Mucosa of stomach (tissue), 1 donor: ENCODE measurements around the gene ATG4D.
A peak's percentile ranks its signal among the peaks of the same experiment; 100 is the strongest.
"Not testable (repeated sequence)": the region's sequence is repeated elsewhere in the genome, so short reads cannot be mapped to it uniquely, and the experiment has no call there.

ENCODE experiments used
- H3K27me3 ChIP-seq: one replicate; pipeline ENCODE4 v1.7.0; 2013; ENCODE audit warnings: mild to moderate bottlenecking, low read length; ENCODE audit not compliant: control insufficient read depth, insufficient read depth
- H3K36me3 ChIP-seq: one replicate; pipeline ENCODE4 v1.7.0; 2013; ENCODE audit warnings: low read length; ENCODE audit not compliant: control insufficient read depth, insufficient read depth
- H3K4me1 ChIP-seq: one replicate; pipeline ENCODE4 v1.7.0; 2013; ENCODE audit warnings: mild to moderate bottlenecking, low read length; ENCODE audit not compliant: control insufficient read depth, insufficient read depth
- H3K4me3 ChIP-seq: one replicate; pipeline ENCODE4 v1.7.0; 2013; ENCODE audit warnings: low read length
- H3K9ac ChIP-seq: one replicate; pipeline ENCODE4 v1.7.0; 2013; ENCODE audit warnings: mild to moderate bottlenecking, low read length, moderate library complexity
- H3K9me3 ChIP-seq: one replicate; pipeline ENCODE4 v1.7.0; 2013; ENCODE audit warnings: mild to moderate bottlenecking, low read length, moderate library complexity; ENCODE audit not compliant: control insufficient read depth
- donor health status: Pancreatic carcinoma.

Gene ATG4D

DNA sequence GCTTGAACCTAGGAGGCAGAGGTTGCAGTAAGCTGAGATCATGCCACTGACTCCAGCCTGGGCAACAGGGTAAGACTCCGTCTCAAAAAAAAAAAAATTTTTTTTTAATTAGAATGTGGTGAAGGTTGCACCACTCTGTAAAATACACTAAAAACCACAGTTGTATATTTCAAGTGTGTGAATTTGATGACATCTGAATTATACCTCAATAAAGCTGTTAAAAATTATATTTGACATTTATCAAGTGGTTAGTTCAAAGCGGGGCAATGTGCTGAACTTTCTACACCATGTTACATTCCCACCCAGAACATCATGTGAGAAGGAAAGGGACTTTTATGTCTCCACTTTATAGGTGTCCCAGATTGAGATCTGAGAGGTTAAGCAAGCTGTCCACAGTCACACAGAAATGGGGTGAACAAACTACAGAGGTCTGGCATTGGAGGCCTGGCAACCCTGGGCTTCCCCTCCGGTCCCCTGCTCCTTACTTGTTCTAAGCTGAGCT, 20.5 kb upstream of the ATG4D start:
- Histone ChIP-seq H3K4me3 (no peak overlapping the region), H3K4me1 (peaks cover 2% of the 10 kb centered on the region), H3K9me3 (no peaks in the 10 kb centered on the region), H3K27me3 (peaks cover 33% of the 10 kb centered on the region), H3K36me3 (no peaks in the 10 kb centered on the region), H3K9ac (no peak overlapping the region)

DNA sequence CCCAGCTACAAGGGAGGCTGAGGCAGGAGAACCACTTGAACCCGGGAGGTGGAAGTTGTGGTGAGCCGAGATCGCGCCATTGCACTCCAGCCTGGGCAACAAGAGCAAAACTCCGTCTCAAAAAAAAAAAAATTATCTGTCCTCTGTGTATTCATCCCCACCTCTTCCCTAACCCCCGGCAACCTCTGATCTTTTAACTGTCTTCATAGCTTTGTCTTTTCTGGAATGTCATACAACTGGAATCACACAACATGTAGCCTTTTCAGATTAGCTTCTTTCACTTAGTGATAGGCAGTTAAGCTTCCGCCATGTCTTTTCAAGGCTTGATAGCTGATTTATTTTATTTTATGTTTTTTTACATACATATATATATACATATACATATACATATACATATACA, 18.1 kb upstream of the ATG4D start:
- Histone ChIP-seq H3K4me1 (no peaks in the 10 kb centered on the region), H3K9ac (no peak overlapping the region), H3K4me3 (no peak overlapping the region), H3K36me3 (no peaks in the 10 kb centered on the region), H3K27me3 (peaks cover 12% of the 10 kb centered on the region), H3K9me3 (no peaks in the 10 kb centered on the region)

DNA sequence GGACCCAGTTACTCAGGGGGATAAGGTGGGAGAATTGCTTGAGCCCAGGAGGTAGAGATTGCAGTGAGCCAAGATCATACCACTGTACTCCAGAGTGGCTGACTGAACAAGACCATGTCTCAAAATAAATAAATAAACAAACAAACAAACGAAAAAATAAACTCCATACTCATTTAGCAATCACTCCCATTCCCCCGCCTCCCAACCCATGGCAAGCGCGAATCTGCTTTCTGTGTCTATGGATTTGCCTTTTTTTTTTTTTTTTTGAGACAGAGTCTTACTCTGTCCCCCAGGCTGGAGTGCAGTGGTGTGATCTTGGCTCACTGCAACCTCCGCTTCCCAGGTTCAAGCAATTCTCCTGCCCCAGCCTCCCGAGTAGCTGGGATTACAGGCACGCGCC, 16.8 kb upstream of the ATG4D start:
- not testable (repeated sequence) for H3K9ac ChIP-seq, H3K4me3 ChIP-seq, H3K4me1 ChIP-seq, H3K36me3 ChIP-seq, H3K9me3 ChIP-seq
- peaks cover 12% of the 10 kb centered on the region for H3K27me3 ChIP-seq

DNA sequence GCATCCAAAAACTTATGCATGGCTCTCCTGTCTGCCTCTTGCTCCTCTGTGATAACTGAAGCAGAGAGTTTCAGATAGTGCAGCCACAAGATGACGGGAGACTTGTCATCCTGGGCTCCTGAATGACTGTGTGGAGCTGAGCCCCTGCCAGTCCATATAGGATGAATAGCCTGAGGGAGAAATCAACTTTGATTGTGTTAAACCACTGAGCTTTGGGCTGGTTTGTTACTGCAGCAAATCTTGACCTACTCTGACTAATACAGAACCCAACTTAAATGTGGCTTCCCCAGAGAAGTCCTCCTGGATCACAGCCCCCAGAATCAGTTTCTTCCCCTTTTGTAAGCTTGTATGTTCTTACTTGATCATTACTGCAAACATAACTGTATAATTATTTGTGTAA, 11.2 kb upstream of the ATG4D start:
- no peaks in the 10 kb centered on the region for H3K4me1 ChIP-seq

DNA sequence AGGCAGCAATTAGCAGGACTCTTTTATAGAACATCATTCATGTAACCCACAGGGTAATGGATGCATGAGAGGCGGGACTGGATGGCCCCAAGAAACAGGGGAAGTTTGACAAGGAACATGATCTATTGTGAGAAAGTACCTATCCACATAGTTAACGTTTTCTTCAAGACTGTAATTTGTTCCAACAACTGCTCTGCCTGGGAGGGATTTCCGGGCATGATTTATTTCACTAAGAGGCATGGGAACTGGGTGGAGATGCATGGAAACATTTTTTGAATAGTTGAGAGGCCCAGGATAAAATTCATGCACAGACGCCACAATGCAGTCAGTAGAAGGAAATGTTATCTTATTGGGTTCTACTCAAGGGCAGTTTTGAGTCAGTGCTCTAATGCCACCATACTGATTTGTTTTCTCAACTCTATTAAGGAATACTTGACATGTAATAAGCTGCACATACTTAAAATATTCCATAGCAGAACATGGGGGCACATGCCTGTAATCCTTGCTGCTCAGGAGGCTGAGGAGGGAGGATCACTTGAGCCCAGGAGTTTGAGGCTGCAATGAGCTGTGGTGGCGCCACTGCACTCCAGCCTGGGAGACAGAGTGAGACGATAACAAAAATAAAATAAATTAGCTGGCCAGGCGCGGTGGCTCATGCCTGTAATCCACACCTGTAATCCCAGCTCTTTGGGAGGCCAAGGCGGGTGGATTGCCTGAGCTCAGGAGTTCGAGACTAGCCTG, 9.9 kb upstream of the ATG4D start:
- Histone ChIP-seq H3K4me3 (no peak overlapping the region), H3K36me3 (no peaks in the 10 kb centered on the region), H3K9me3 (no peaks in the 10 kb centered on the region), H3K9ac (no peak overlapping the region), H3K4me1 (no peaks in the 10 kb centered on the region), H3K27me3 (no peaks in the 10 kb centered on the region)

More for the DNA sequence above, 11.2 kb upstream of the ATG4D start:
- Histone ChIP-seq H3K27me3 (no peaks in the 10 kb centered on the region), H3K9ac (no peak overlapping the region), H3K9me3 (no peaks in the 10 kb centered on the region), H3K36me3 (no peaks in the 10 kb centered on the region), H3K4me3 (no peak overlapping the region)

DNA sequence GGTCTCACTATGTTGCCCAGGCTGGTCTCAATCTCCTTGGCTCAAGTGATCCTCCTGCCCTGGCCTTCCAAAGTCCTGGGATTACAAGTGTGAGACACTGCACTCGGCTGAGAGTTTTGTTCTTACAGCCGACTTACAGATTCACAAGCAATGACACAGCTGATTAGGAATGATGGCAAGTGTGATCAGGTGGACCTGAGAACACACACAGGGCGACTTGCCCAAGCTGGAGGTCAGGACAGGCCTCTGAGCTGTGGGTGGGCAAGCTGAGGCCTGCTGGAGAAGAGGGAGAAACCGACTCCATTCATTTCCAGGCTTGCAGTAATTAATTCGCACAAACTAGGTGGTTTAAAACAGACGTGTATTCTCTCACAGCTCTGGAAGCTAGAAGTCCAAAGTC, 8.1 kb upstream of the ATG4D start:
- H3K27me3 ChIP-seq = no peaks in the 10 kb centered on the region
- H3K9me3 ChIP-seq = no peaks in the 10 kb centered on the region
- H3K4me3 ChIP-seq = no peak overlapping the region
- no peaks in the 10 kb centered on the region for H3K4me1 ChIP-seq
- H3K9ac ChIP-seq = no peak overlapping the region
- no peaks in the 10 kb centered on the region for H3K36me3 ChIP-seq

DNA sequence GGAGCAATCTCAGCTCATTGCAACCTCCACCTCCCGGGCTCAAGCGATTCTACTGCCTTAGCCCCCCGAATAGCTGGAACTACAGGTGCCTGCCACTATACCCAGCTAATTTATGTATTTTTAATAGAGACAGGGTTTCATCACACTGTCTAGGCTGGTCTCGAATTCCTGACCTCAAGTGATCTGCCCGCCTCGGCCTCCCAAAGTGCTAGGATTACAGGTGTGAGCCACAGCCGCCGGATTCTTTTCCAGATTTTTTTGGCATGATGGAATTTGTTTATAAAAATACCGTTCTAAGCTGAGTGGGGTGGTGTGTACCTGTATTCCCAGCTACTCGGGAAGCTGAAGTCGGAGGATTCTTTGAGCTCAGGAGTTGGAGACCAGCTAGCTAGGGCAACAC, 6.0 kb upstream of the ATG4D start:
- H3K4me3 ChIP-seq = no peak overlapping the region
- no peaks in the 10 kb centered on the region for H3K27me3 ChIP-seq
- H3K36me3 ChIP-seq = no peaks in the 10 kb centered on the region
- no peaks in the 10 kb centered on the region for H3K9me3 ChIP-seq
- no peaks in the 10 kb centered on the region for H3K4me1 ChIP-seq
- H3K9ac ChIP-seq = no peak overlapping the region

DNA sequence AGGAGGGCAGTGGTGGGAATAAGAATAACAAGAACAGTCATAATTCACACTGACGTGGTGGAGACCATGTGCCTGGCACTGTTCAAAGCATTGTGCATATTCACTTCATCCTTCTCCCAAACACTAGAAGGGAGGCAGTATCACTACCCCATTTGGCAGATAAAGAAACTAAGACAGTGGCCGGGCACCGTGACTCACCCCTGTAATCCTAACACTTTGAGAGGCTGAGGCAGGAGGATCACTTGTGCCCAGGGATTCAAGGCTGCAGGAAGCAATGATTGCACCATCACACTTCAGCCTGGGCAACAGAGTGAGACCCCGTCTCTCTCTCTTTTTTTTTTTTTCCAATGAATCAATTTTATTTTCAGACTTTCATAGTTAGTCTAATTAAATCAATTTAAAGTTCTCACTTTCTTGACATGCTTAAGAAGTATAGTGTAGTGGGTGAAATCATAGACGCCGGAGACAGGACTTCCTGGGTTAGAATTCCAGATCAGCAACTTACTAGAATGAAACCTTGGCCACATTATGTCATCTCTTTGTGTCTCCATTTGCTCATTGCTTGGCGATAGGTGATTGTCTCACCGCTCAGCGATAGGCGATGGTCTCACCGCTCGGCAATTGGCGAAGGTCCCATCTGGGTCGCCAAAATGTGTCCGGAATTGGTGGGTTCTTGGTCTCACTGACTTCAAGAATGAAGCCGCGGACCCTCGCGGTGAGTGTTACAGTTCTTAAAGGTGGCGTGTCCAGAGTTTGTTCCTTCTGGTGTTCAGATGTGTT, 5.3 kb upstream of the ATG4D start:
- H3K4me1 ChIP-seq = no peaks in the 10 kb centered on the region
- no peak overlapping the region for H3K4me3 ChIP-seq
- no peak overlapping the region for H3K9ac ChIP-seq
- no peaks in the 10 kb centered on the region for H3K36me3 ChIP-seq
- H3K9me3 ChIP-seq = no peaks in the 10 kb centered on the region
- no peaks in the 10 kb centered on the region for H3K27me3 ChIP-seq

DNA sequence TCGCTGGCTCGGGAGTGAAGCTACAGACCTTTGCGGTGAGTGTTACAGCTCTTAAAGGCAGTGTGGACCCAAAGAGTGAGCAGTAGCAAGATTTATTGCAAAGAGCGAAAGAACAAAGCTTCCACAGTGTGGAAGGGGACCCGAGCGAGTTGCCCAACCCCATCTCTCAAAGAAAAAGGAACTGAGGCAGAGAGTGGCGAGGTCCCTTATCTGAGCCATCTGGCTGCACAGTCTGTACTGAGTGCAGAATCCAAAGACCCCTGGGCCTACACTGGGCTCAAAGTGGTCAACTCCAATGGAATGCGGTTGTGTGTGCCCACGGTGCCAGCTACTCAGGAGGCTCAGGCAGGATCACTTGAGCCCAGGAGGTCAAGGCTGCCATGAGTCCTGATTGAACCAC, 4.7 kb upstream of the ATG4D start:
- not testable (repeated sequence) for H3K9ac ChIP-seq, H3K27me3 ChIP-seq, H3K9me3 ChIP-seq, H3K4me3 ChIP-seq, H3K4me1 ChIP-seq, H3K36me3 ChIP-seq

DNA sequence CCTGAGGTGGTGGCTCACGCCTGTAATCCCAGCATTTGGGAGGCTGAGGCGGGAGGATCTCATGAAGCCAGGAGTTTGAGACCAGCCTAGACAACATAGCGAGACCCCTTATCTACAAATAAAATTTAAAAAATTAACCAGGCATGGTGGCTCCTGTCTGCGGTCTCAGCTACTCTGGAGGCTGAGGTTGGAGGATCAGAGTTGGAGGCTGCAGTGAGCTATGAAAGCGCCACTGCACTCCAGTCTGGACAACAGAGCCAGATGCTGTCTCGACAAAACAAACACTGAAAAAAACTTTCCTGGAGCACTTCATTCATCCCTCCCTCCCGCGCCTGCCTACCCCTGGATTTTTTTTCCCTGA, 665 bp upstream of the ATG4D start:
- H3K36me3 ChIP-seq = no peaks in the 10 kb centered on the region
- peaks cover 6% of the 10 kb centered on the region for H3K4me1 ChIP-seq
- H3K27me3 ChIP-seq = no peaks in the 10 kb centered on the region
- peak overlapping the region; percentile 91 for H3K9ac ChIP-seq
- no peak overlapping the region for H3K4me3 ChIP-seq
- H3K9me3 ChIP-seq = no peaks in the 10 kb centered on the region

DNA sequence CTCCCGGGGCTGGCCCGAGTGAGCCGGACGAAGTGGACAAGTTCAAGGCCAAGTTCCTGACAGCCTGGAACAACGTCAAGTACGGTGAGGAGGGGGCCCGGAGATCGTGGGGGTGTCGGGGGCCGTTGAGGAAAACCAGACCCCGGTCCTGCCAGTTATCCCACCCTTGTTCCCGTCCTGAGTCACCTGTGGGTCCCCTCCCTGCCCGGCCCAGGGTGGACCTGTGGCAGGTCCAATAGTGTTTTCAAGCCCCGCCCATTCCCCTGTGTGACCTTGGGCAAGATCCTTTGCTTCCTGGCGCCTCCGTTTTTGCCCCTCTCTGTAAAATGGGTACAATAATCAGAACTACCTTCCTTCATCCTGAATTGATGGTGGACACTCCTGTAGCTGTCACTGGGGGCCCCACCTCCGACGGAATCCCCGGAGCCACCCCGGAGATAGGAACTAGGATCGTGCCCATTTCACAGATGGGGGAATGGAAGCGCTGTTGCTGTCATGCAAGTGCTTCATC, 593 bp downstream of the ATG4D start:
- Histone ChIP-seq H3K4me3 (peak overlapping the region; percentile 84), H3K27me3 (no peaks in the 10 kb centered on the region), H3K36me3 (no peaks in the 10 kb centered on the region), H3K9ac (peak overlapping the region; percentile 91), H3K9me3 (no peaks in the 10 kb centered on the region), H3K4me1 (peaks cover 6% of the 10 kb centered on the region)

DNA sequence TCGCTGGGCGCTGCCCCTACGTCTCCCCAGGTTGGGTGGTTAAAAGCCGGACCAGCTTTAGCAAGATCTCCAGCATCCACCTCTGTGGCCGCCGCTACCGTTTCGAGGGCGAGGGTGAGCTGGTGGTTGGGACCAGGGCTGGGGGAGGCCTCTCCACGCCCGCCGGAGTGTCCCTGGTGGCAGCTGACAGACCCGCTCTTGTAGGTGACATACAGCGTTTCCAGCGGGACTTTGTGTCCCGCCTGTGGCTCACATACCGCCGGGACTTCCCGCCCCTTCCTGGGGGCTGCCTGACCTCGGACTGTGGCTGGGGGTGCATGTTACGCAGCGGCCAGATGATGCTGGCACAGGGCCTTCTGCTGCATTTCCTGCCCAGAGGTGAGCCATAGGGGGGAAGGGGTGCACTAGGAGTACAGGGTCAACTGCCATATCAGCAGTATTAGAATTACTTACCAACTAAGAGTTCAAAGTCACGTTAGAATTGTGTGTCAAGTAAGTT, 1.1 kb downstream of the ATG4D start:
- peaks cover 6% of the 10 kb centered on the region for H3K4me1 ChIP-seq
- peak overlapping the region; percentile 91 for H3K9ac ChIP-seq
- H3K36me3 ChIP-seq = no peaks in the 10 kb centered on the region
- H3K4me3 ChIP-seq = peak overlapping the region; percentile 84
- H3K9me3 ChIP-seq = no peaks in the 10 kb centered on the region
- H3K27me3 ChIP-seq = no peaks in the 10 kb centered on the region
